Amygdala (tissue), 56 donors: ENCODE measurements around the gene METTL5.
A peak's percentile ranks its signal among the peaks of the same experiment; 100 is the strongest.
"Not testable (repeated sequence)": the region's sequence is repeated elsewhere in the genome, so short reads cannot be mapped to it uniquely, and the experiment has no call there.

ENCODE experiments used
- DNase-seq, 56 donors: peaks; one replicate each; lab custom pipeline; 2025; lab: John Stamatoyannopoulos, UW

Gene METTL5

GRCh38 chr2:169838743-169839489 lies 14.2 kb upstream of the METTL5 start:
- DNase-seq: no peak

DNA sequence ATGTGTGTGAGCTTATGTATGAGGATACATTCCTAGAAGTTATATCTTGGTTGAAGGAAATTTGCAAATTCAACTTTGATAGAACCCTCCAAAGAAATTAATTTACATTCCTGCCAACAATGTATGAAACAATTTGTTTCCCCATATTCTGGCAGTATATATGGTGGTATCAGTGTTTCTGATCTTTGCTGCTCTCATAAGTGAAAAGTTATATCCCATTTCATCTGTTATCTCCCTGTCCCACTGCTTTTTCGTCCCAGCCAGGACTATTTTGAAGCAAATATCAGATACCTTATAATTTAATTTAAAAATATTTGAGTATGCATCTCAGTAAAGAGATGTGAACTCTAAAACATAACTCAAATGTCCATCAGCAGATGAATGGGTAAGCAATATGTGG lies 9.7 kb upstream of the METTL5 start:
- no peak for DNase-seq

DNA sequence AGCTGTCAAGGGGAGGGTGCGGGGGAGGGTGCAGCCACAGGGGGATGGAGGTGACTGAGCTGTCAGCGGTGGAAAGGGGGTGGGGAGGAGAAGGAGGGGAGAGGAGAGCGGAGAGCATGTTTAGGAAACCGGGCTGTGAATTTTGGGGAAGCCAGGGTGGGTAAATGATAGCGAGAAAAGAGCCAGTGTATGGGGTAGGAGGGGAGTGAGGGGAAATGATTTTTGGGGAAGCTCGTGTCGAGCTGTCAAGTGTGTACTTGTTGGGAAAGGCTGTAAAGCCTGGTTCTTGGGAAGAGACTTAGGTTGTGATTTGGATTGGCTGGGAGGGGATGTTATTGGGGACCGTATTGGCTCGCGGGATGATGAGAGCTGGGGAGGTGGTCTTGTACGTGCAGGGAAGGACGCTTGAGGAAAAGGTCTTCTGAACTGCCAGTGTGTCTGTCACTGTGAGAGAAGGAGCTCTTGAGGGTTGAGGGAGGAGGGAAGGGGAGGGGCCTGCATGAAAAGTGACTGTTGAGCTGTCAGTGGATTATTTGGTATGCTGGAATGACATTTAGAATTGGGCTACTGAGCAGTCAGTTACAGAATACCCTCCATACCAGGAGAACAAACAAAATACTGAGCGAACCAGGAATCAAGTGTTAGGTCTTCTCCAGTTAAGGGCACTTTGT lies 3.6 kb upstream of the METTL5 start:
- peak in 48 of 56 donors; percentile 4 to 74 (median 31) for DNase-seq

DNA sequence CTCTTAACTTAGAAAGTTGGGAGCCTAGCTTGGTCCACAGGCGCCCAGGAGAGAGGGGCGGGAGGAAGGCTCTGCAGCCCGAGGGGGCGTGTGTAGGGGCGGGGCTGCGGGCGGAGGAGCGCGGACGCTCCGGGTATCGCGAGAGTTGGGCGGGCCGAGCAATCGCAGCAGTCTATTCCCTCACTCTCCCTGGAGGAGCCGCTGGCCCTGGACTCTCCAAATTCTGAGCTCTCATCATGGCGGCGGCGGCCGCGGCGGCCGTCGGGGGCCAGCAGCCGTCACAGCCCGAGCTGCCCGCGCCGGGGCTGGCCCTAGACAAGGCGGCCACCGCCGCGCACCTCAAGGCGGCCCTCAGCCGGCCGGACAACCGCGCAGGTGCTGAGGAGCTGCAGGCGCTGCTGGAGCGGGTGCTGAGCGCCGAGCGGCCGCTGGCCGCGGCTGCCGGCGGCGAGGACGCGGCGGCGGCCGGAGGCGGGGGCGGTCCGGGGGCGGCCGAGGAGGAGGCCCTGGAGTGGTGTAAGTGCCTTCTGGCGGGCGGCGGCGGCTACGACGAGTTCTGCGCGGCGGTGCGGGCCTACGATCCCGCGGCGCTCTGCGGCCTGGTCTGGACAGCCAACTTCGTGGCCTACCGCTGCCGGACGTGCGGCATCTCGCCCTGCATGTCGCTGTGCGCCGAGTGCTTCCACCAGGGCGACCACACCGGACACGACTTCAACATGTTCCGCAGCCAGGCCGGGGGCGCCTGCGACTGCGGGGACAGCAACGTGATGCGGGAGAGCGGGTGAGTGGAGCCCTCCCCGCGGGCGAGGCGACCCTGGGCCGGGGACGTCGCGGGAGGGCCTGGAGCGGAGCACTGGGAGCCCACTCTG lies 2.8 kb upstream of the METTL5 start, which contains the start of gene UBR3:
UBR3 (plus strand) TSS at position 183 of the 869 bp plus-strand sequence; CDS start at position 237, 54 bp downstream.
- peak; percentile 24 to 94 (median 82) for DNase-seq

- DNase-seq: no peak
Measured at GRCh38 chr2:169823996-169824372, 721 bp downstream of the METTL5 start.

GRCh38 chr2:169822785-169823392 lies 1.8 kb downstream of the METTL5 start:
- DNase-seq: no peak

- no peak for DNase-seq
Measured at GRCh38 chr2:169822036-169822435, 2.7 kb downstream of the METTL5 start.

- DNase-seq: not testable (repeated sequence)
Measured at GRCh38 chr2:169820101-169820500, 4.6 kb downstream of the METTL5 start.

- no peak for DNase-seq
Measured at GRCh38 chr2:169819106-169819505, 5.6 kb downstream of the METTL5 start.

DNA sequence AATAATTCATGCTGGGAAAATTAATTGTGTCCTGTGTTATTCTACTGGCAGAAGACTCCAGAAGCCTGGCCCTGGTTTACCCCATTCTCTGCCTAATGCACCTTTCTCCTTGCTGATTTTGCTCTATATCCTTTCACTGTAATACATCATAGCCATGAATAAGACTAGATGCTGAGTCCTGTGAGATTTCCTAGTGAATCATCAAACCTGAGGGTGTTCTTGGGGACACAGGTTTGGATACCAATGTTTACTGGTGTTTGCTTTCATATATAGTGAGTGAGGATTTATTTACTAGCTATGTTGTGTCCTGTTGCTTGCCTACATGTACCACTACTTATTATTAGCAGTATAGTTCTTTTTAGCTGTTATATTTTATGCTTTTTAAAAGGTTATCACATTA lies 6.5 kb downstream of the METTL5 start:
- DNase-seq: no peak

GRCh38 chr2:169817369-169817768 lies 7.3 kb downstream of the METTL5 start:
- not testable (repeated sequence) for DNase-seq

DNA sequence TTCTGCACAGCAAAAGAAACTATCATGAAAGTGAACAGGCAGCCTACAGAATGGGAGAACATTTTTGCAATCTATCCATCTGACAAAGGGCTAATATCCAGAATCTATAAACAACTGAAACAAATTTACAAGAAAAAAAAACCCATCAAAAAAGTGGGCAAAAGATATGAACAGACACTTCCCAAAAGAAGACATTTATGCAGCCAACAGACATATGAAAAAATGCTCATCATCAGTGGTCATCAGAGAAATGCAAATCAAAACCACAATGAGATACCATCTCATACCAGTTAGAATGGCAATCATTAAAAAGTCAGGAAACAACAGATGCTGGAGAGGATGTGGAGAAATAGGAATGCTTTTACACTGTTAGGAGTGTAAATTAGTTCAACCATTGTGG lies 7.7 kb downstream of the METTL5 start:
- not testable (repeated sequence) for DNase-seq

GRCh38 chr2:169815849-169816248 lies 8.9 kb downstream of the METTL5 start:
- DNase-seq: no peak

GRCh38 chr2:169808221-169808620 lies 16.5 kb downstream of the METTL5 start:
- DNase-seq: no peak

GRCh38 chr2:169806586-169806985 lies 18.1 kb downstream of the METTL5 start:
- DNase-seq: no peak

GRCh38 chr2:169803480-169803879 lies 21.2 kb downstream of the METTL5 start:
- no peak for DNase-seq

DNA sequence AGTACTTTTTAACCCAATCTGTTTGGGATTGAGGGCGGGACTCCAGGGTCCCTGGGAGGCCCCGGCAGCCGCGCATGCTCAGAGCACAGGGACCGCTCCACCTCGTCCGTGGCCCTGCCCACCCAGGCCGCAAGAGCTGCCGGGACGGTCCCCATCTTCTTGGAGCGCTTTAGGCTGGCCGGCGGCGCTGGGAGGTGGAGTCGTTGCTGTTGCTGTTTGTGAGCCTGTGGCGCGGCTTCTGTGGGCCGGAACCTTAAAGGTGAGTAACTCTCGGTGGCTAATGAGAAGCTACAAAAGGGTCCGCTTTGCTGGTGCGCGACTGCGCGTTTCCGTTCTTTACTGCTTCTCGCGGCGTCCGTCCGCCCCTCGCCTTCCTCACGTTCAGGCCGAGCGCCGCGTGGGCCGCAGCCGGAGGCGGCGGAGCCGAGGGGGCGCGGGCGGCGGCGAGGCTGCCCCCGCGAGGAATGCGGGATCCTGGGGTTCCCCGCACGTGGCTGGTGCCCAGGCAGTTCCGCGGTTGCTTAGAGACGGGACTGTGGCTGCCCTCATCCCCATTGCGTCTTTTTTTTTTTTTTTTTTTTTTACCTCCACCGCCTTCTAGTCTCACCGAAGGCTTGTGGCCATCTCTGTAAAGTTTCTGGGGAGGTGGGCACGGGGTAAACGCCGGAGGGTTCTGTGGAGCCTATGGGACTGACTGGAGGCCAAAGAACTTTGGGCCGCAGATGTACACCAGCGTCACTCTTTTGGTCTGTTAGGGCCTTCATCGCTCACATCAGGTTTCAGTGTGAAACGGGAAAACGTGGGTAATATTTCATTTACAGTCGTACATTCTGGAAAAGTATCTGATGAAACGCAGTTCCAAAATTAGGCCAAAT lies 25.8 kb downstream of the METTL5 start, which contains the start of gene SSB:
SSB (plus strand) TSS at position 154 of the 875 bp plus-strand sequence. CDS start 2,090 bp downstream, outside the sequence.
- DNase-seq: peak; percentile 17 to 92 (median 83)

- DNase-seq: no peak
Measured at GRCh38 chr2:169798397-169798717, 26.3 kb downstream of the METTL5 start.

DNA sequence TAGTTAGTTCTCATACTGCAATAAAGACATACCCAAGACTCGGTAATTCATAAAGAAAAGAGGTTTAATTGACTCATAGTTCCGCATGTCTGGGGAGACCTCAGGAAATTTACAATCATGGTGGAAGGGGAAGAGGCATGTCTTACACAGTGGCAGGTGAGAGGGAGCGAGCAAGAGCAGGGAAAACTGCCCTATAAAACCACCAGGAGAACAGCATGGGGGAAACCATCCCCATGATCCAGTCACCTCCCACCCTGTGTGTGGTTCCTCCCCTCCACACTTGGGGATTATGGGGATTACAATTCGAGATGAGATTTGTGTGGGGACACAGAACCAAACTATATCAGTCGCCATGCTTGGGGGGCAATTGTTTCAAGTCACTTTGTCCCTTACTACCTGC lies 27.1 kb downstream of the METTL5 start:
- DNase-seq: no peak

DNA sequence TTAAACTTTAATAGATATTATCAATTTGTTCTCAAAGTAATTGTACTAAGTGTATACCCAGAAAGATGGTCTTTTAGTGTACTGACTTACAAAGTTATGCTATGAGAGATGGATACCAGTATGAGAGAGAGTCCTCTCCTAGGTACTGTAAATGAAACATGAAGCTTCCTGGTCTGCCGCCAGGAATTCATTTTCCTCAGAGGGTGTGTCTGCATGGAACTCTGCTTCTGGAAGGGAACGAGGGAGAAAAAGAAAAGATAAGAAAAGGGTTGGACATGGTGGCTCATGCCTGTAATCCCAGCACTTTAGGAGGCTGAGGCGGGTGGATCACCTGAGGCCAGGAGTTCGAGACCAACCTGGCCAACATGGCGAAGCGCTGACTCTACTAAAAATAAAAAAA lies 28.3 kb downstream of the METTL5 start:
- no peak for DNase-seq
